Neural cell (in vitro differentiated cells): ENCODE measurements around the gene SSR2. TPM values are rescaled to one million over a fixed set of nuclear protein-coding genes. Genes with fewer than 3 reads are reported as not detected.
A peak's percentile ranks its signal among the peaks of the same experiment; 100 is the strongest.

Experiments used
- H2AFZ ChIP-seq: fragments of 200-600, 300-800 bp; sonication (generic), shearing (Covaris generic); 2 replicates; pipeline ENCODE4 v1.6.0; 2014; ENCODE audit warnings: low read depth, mild to moderate bottlenecking, antibody characterized with exemption, low read length, moderate library complexity
- H3F3A ChIP-seq: fragments of 200-600 bp; shearing (Covaris generic); 2 replicates; pipeline ENCODE4 v1.6.1; 2016; ENCODE audit warnings: mild to moderate bottlenecking, moderate library complexity, mixed read lengths, antibody characterized with exemption, low read length; ENCODE audit not compliant: insufficient read depth, poor library complexity, severe bottlenecking
- H3K27ac ChIP-seq: fragments of 200-600, 300-800 bp; sonication (generic), shearing (Covaris generic); 2 replicates; pipeline ENCODE4 v1.5.1; 2014; ENCODE audit warnings: mild to moderate bottlenecking, low read length, moderate library complexity
- H3K27me3 ChIP-seq: fragments of 300-800, 200-600 bp; sonication (generic), shearing (Covaris generic); 2 replicates; pipeline ENCODE4 v1.6.0; 2014; ENCODE audit warnings: mild to moderate bottlenecking, low read depth, low read length, moderate library complexity; ENCODE audit not compliant: insufficient read depth
- H3K36me3 ChIP-seq: fragments of 300-800, 200-600 bp; sonication (generic), shearing (Covaris generic); 2 replicates; pipeline ENCODE4 v1.5.1; 2014; ENCODE audit warnings: mild to moderate bottlenecking, antibody characterized with exemption, low read length, moderate library complexity; ENCODE audit not compliant: insufficient read depth
- H3K4me2 ChIP-seq: fragments of 300-800, 200-600 bp; sonication (generic), shearing (Covaris generic); 2 replicates; pipeline ENCODE4 v1.6.0; 2014; ENCODE audit warnings: mild to moderate bottlenecking, low read length
- H3K4me3 ChIP-seq: fragments of 300-800, 200-600 bp; sonication (generic), shearing (Covaris generic); 2 replicates; pipeline ENCODE4 v1.5.1; 2014; ENCODE audit warnings: mild to moderate bottlenecking, low read length, moderate library complexity
- H3K79me2 ChIP-seq: fragments of 200-600 bp; shearing (Covaris generic); replicated peaks from 2 replicates; pipeline ENCODE4 v1.6.0; 2014; ENCODE audit warnings: mild to moderate bottlenecking, low read length, moderate library complexity; ENCODE audit not compliant: insufficient read depth
- H3K9ac ChIP-seq: fragments of 300-800, 200-600 bp; sonication (generic), shearing (Covaris generic); 2 replicates; pipeline ENCODE4 v1.6.1; 2016; ENCODE audit warnings: mild to moderate bottlenecking, low read length, mixed read lengths
- H3K9me2 ChIP-seq: fragments of 200-600 bp; shearing (Covaris generic); 2 replicates; pipeline ENCODE4 v1.6.1; 2016; ENCODE audit warnings: mild to moderate bottlenecking, low read length, mixed read lengths; ENCODE audit not compliant: insufficient read depth
- H3K9me3 ChIP-seq: fragments of 200-600, 300-800 bp; sonication (generic), shearing (Covaris generic); 2 replicates; pipeline ENCODE4 v1.6.1; 2016; ENCODE audit warnings: mild to moderate bottlenecking, mixed run types, low read length, moderate library complexity, mixed read lengths
- H4K20me1 ChIP-seq: fragments of 200-600 bp; shearing (Covaris generic); 2 replicates; pipeline ENCODE4 v1.6.1; 2016; ENCODE audit warnings: mild to moderate bottlenecking, mixed run types; ENCODE audit not compliant: insufficient read depth
- CTCF ChIP-seq: fragments of 450-650 bp; IDR thresholded peaks from 2 replicates; pipeline ENCODE4 v1.5.1; 2014; ENCODE audit warnings: antibody characterized with exemption, mild to moderate bottlenecking, moderate library complexity; ENCODE audit not compliant: poor library complexity, severe bottlenecking
- EP300 ChIP-seq: fragments of 450-650 bp; conservative IDR thresholded peaks from 2 replicates; pipeline ENCODE4 v1.6.1; 2014; ENCODE audit warnings: antibody characterized with exemption, mild to moderate bottlenecking, moderate library complexity; ENCODE audit not compliant: poor library complexity, severe bottlenecking
- EZH2 ChIP-seq: fragments of 200-600, 300-800 bp; shearing (Covaris generic), sonication (generic); IDR thresholded peaks from 2 replicates; pipeline ENCODE4 v1.6.1; 2014; ENCODE audit warnings: antibody characterized with exemption, low read length, borderline replicate concordance, mild to moderate bottlenecking; ENCODE audit not compliant: insufficient read depth, poor library complexity, severe bottlenecking
- MXI1 ChIP-seq: fragments of 450-650 bp; conservative IDR thresholded peaks from 2 replicates; pipeline ENCODE4 v1.6.1; 2014; ENCODE audit warnings: antibody characterized with exemption, mild to moderate bottlenecking; ENCODE audit not compliant: poor library complexity, severe bottlenecking
- POLR2AphosphoS5 ChIP-seq: IDR thresholded peaks from 2 replicates; pipeline ENCODE4 v1.6.1; 2012
- RAD21 ChIP-seq: fragments of 450-650 bp; conservative IDR thresholded peaks from 2 replicates; pipeline ENCODE4 v1.6.1; 2014; ENCODE audit warnings: antibody characterized with exemption, mild to moderate bottlenecking, moderate library complexity
- REST ChIP-seq: IDR thresholded peaks from 2 replicates; pipeline ENCODE4 v1.6.1; 2012; ENCODE audit warnings: borderline replicate concordance
- SMC3 ChIP-seq: fragments of 450-650 bp; conservative IDR thresholded peaks from 2 replicates; pipeline ENCODE4 v1.6.1; 2014; ENCODE audit warnings: antibody characterized with exemption, mild to moderate bottlenecking, moderate library complexity; ENCODE audit not compliant: poor library complexity
- TAF1 ChIP-seq: IDR thresholded peaks from 2 replicates; pipeline ENCODE4 v1.6.1; 2012; ENCODE audit warnings: low read depth
- polyA plus RNA-seq: library from polyadenylated mRNA; depleted of rRNA; stranded (reverse); fragments of >200 nt; gene quantifications from 2 replicates; pipeline ENCODE4 v1.2.3, GENCODE V29; 2014

Gene SSR2
- polyA plus RNA-seq, 1 donor from 2014 or later: 473 TPM

- no peaks in the 10 kb centered on the region for H3K27me3 ChIP-seq
- peak overlapping the region; percentile 80 for H3K27ac ChIP-seq
- peak overlapping the region; percentile 96 for H3K9ac ChIP-seq
- peaks cover 25% of the 10 kb centered on the region for H3K79me2 ChIP-seq
- no peaks in the 10 kb centered on the region for H3K36me3 ChIP-seq
- peak overlapping the region; percentile 76 for H2AFZ ChIP-seq
- H3K4me2 ChIP-seq: peak overlapping the region; percentile 73
- no peaks in the 10 kb centered on the region for H3K9me2 ChIP-seq
- H3K9me3 ChIP-seq: no peaks in the 10 kb centered on the region
- H4K20me1 ChIP-seq: no peaks in the 10 kb centered on the region
- peak overlapping the region; percentile 91 for H3K4me3 ChIP-seq
- TF ChIP-seq MXI1 (peak; percentile 80), EP300 (peak; percentile 5), SMC3 (peak; percentile 27), RAD21 (peak; percentile 28), TAF1 (no peak), POLR2AphosphoS5 (no peak), CTCF (peak; percentile 65), REST (peak; percentile 7), EZH2 (no peak)
- H3F3A ChIP-seq: peaks cover 3% of the 10 kb centered on the region
Measured at GRCh38 chr1:156052862-156053767, 32.4 kb upstream of the SSR2 start.

- no peak overlapping the region for H2AFZ ChIP-seq
- H3K27ac ChIP-seq: no peak overlapping the region
- no peak overlapping the region for H3K4me3 ChIP-seq
- no peaks in the 10 kb centered on the region for H3K36me3 ChIP-seq
- no peaks in the 10 kb centered on the region for H3K9me3 ChIP-seq
- H3K9me2 ChIP-seq: no peaks in the 10 kb centered on the region
- no peak overlapping the region for H3K4me2 ChIP-seq
- TF ChIP-seq MXI1 (no peak), REST (no peak), CTCF (no peak), TAF1 (no peak), RAD21 (no peak)
- H4K20me1 ChIP-seq: no peaks in the 10 kb centered on the region
- H3K79me2 ChIP-seq: peaks cover 25% of the 10 kb centered on the region
- H3F3A ChIP-seq: peaks cover 3% of the 10 kb centered on the region
- H3K9ac ChIP-seq: no peak overlapping the region
- no peaks in the 10 kb centered on the region for H3K27me3 ChIP-seq
Measured at GRCh38 chr1:156051011-156051725, 30.4 kb upstream of the SSR2 start.
